Measurements from ENCODE around the gene MEIKIN.

GRCh38 chr5:131968396-131968954 is 23.0 kb upstream of the MEIKIN start:
- TF ChIP-seq ERF (CRISPR knock-in tag; IDR thresholded peaks at IDR 0.05) (no peak), SMC3 (IDR thresholded peaks at IDR 0.05; ENCODE audit: low read length) (no peak), ELF1 (CRISPR knock-in tag; IDR thresholded peaks at IDR 0.05) (no peak), TGIF2 (CRISPR knock-in tag; IDR thresholded peaks at IDR 0.05) (no peak), IKZF4 (CRISPR knock-in tag; IDR thresholded peaks at IDR 0.05; ENCODE audit: borderline replicate concordance, low read depth, not compliant biosample characterization) (no peak), KAT8 (CRISPR knock-in tag; IDR thresholded peaks at IDR 0.05) (no peak), REST (IDR thresholded peaks at IDR 0.05; ENCODE audit: borderline replicate concordance in 1 of 2, low read depth in 1 of 2, low read length in 2 of 2) (peak in 1 of 2 experiments; percentile 89; a peak in 3 of 4 replicates), RAD21 (CRISPR knock-in tag; IDR thresholded peaks at IDR 0.05) (no peak), SP1 (IDR thresholded peaks at IDR 0.05) (no peak), SP1 (CRISPR knock-in tag; IDR thresholded peaks at IDR 0.05) (no peak), ZNF354B (CRISPR knock-in tag; IDR thresholded peaks at IDR 0.05) (no peak)
